Mesendoderm (in vitro differentiated cells): ENCODE measurements around the gene FGF22.

Experiments used
- DNase-seq: peaks from one replicate; pipeline ENCODE4 v3.0.0; 2013
- H2AK5ac ChIP-seq: 2 replicates; pipeline ENCODE4 v1.6.1; 2013; ENCODE audit warnings: low read length, inconsistent platforms
- H2BK120ac ChIP-seq: 2 replicates; pipeline ENCODE4 v1.6.1; 2013; ENCODE audit warnings: low read depth, mild to moderate bottlenecking, low read length, moderate library complexity, mixed read lengths
- H2BK15ac ChIP-seq: replicated peaks from 2 replicates; pipeline ENCODE4 v1.6.1; 2013; ENCODE audit warnings: low read depth, mild to moderate bottlenecking, moderate library complexity
- H2BK5ac ChIP-seq: 2 replicates; pipeline ENCODE4 v1.6.1; 2013; ENCODE audit warnings: low read length, inconsistent platforms
- H3K18ac ChIP-seq: 2 replicates; pipeline ENCODE4 v1.6.1; 2013; ENCODE audit warnings: mild to moderate bottlenecking, low read length, mixed read lengths
- H3K23ac ChIP-seq: one replicate; pipeline ENCODE4 v1.6.1; 2013; ENCODE audit warnings: low read length
- H3K27ac ChIP-seq: 2 replicates; pipeline ENCODE4 v1.5.1; 2013; ENCODE audit warnings: low read depth, mild to moderate bottlenecking, inconsistent platforms, low read length, moderate library complexity
- H3K27me3 ChIP-seq: 2 replicates; pipeline ENCODE4 v1.6.1; 2013; ENCODE audit warnings: low read length, control low read depth, mild to moderate bottlenecking, inconsistent platforms; ENCODE audit not compliant: insufficient read depth, poor library complexity
- H3K36me3 ChIP-seq: 2 replicates; pipeline ENCODE4 v1.6.1; 2013; ENCODE audit warnings: low read length, inconsistent platforms; ENCODE audit not compliant: control insufficient read depth, insufficient read depth
- H3K4ac ChIP-seq: one replicate; pipeline ENCODE4 v1.6.1; 2013; ENCODE audit warnings: low read depth, mild to moderate bottlenecking, low read length, moderate library complexity
- H3K4me1 ChIP-seq: 2 replicates; pipeline ENCODE4 v1.6.1; 2013; ENCODE audit warnings: low read depth, low read length, inconsistent platforms; ENCODE audit not compliant: control insufficient read depth
- H3K4me2 ChIP-seq: 2 replicates; pipeline ENCODE4 v1.6.1; 2013; ENCODE audit warnings: low read length
- H3K4me3 ChIP-seq: 2 replicates; pipeline ENCODE4 v1.5.1; 2013; ENCODE audit warnings: mild to moderate bottlenecking, low read length
- H3K56ac ChIP-seq: one replicate; pipeline ENCODE4 v1.6.1; 2013; ENCODE audit warnings: low read length
- H3K79me1 ChIP-seq: 2 replicates; pipeline ENCODE4 v1.6.1; 2013; ENCODE audit warnings: low read length, inconsistent platforms
- H3K79me2 ChIP-seq: 2 replicates; pipeline ENCODE4 v1.6.1; 2013; ENCODE audit warnings: mild to moderate bottlenecking, low read length; ENCODE audit not compliant: control insufficient read depth, insufficient read depth
- H3K9ac ChIP-seq: 2 replicates; pipeline ENCODE4 v1.6.1; 2013; ENCODE audit warnings: low read length, inconsistent platforms
- H4K5ac ChIP-seq: one replicate; pipeline ENCODE4 v1.6.1; 2013; ENCODE audit warnings: low read length
- H4K8ac ChIP-seq: one replicate; pipeline ENCODE4 v1.6.1; 2013; ENCODE audit warnings: low read depth, mild to moderate bottlenecking, control low read depth, low read length, moderate library complexity
- WGBS: extraction: QIAGEN DNeasy Blood & Tissue Kit; methylation state at CpG from one replicate; pipeline ENCODE4 v1.1.7; 2013; ENCODE audit warnings: low lambda C conversion rate, missing lambda C conversion rate; ENCODE audit not compliant: insufficient coverage; ENCODE audit errors: extremely low coverage; 5-methylcytosine and 5-hydroxymethylcytosine counted together

The FGF22 gene

DNA sequence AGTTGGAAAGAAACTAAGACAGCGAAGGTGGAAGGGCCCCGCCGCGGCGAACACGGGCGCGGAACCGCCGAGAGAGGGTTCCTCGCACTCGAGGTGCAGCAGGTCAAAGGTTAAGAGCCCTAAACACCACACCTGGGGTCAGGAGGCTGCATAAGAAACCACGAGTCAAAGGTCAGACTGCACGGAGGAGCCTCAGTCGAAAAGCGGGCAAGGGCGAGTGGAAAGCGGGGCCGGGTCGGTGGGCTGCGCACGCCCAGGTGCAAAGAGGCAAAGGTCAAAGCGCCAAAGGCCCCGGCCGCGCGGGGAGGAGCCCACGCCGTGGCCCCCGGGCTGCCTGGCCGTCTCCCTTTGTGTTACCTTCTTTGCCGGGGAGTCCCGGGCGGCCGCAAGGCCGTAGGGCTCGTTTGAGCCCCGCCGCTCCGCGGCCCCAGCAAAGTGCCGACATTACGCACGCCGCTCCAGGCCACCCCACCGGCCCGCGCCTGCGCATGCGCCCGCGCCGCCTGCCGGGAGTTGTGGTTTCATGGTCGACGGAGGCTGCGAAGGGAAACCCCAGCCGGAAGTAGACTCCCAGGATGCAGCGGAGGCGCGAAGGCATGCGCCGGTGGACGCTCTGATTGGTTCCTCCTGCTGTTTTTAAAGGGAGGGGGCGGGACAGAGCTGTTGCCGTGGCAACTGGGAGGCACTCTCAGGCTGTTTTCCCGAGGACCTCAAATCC lies 6.5 kb upstream of the FGF22 start, which contains the start of gene POLRMT:
TSS of gene POLRMT (minus strand) at position 470 of the 718 bp plus-strand sequence. CDS start at position 445, 25 bp downstream.
- peak; percentile 99 for DNase-seq
- Histone ChIP-seq H2BK120ac (no peak within 1 kb of the TSS), H4K8ac (no peak within 1 kb of the TSS), H3K56ac (peak within 1 kb of the TSS; percentile 99), H3K36me3 (no peaks in the 10 kb centered on the region), H3K4me2 (peak within 1 kb of the TSS; percentile 96), H3K79me2 (peaks cover 7% of the 10 kb centered on the region), H3K4me3 (peak within 1 kb of the TSS; percentile 99), H2BK15ac (no peak within 1 kb of the TSS), H2AK5ac (no peak within 1 kb of the TSS), H3K4me1 (peaks cover 3% of the 10 kb centered on the region), H3K9ac (peak within 1 kb of the TSS; percentile 97), H3K27me3 (no peaks in the 10 kb centered on the region), H3K23ac (no peak within 1 kb of the TSS), H3K4ac (peak within 1 kb of the TSS; percentile 70), H3K27ac (no peak within 1 kb of the TSS), H3K79me1 (peaks cover 4% of the 10 kb centered on the region), H3K18ac (peak within 1 kb of the TSS; percentile 78), H4K5ac (no peak within 1 kb of the TSS), H2BK5ac (no peak within 1 kb of the TSS)
- WGBS, result no CpG with 5 or more reads among the region's 67 CpGs

DNA sequence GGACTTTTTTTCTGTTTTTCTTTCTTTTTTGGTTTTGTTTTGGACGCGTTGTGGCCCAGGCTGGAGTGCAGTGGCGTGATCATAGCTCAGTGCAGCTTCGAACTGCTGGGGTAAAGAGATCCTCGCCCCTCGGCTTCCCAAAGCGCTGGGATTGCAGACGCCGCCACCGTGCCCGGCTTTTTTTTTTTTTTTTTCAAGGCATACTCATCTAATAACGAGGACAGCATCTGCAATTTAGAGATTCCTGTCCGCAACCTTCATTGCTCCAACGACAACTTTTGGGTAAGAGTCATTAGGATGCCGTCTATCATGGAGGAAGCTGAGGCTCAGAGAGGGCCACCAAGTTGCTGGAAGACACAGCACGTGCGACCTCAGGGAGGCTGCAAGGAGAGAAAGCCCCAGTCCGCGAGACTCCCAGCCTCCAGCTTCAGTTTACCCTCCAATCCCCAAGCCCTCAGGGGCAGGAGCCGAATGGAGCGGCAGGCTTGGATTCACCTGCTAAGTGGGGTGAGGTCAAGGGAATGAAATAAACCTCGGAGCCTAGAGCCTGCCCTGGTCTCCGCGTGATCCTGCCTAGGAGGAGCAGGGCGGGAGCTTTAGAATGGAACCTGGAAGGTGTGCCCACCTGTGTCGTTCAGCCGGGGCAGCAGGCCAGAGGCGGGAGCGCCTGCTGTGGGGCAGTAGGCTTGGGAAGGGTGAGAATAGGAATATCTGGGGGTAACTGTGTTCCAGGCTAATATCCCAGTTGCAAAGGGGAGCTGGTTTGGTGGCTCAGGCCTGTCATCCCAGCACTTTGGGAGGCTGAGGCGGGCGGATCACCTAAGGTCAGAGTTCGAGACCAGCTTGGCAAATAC lies 5.7 kb upstream of the FGF22 start:
- peak overlapping the region; percentile 93 for H3K9ac ChIP-seq
- H3K18ac ChIP-seq, result no peak overlapping the region
- peak overlapping the region; percentile 82 for H3K4me3 ChIP-seq
- no peaks in the 10 kb centered on the region for H3K27me3 ChIP-seq
- no CpG with 5 or more reads among the region's 32 CpGs for WGBS
- H3K23ac ChIP-seq, result no peak overlapping the region
- peak overlapping the region; percentile 96 for H3K4me2 ChIP-seq
- peaks cover 7% of the 10 kb centered on the region for H3K79me2 ChIP-seq
- no peak overlapping the region for H3K4ac ChIP-seq
- no peak overlapping the region for H3K27ac ChIP-seq
- no peaks in the 10 kb centered on the region for H3K36me3 ChIP-seq
- H4K8ac ChIP-seq, result no peak overlapping the region
- H3K79me1 ChIP-seq, result peaks cover 4% of the 10 kb centered on the region
- no peak overlapping the region for H4K5ac ChIP-seq
- DNase-seq, result peak; percentile 34
- H2AK5ac ChIP-seq, result no peak overlapping the region
- H2BK5ac ChIP-seq, result no peak overlapping the region
- no peak overlapping the region for H2BK15ac ChIP-seq
- peak overlapping the region; percentile 92 for H3K56ac ChIP-seq
- H2BK120ac ChIP-seq, result no peak overlapping the region
- peaks cover 3% of the 10 kb centered on the region for H3K4me1 ChIP-seq

DNA sequence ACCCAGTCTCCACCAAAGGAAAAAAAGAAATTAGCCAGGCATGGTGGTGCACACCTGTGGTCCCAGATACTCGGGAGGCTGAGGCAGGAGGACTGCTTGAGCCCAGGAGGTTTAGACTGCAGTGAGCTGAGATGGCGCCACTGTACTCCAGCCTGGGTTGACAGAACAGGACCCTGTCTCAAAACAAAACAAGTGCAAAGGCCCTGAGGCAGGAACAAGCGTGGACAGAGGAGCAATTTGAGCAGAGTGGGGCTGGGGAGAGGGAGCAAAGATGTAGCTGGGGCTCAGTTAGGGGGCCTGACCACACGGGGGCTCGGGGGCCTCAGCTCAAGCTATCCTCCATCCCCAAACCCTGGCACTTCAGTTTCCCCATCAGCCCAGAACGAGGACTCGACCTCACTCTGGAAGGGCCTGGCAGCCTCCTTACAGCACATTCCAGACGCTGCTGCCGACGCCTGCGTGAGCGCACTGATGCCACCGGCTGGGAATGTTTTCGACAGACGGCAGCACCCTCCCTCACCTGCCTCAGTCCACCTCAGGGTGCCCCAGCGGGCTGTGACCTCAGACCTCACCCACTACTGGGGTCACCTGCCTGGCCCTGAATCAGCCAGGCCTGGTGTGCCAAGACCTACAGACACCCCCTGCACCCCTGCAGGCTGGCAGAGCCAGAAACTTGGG lies 4.6 kb upstream of the FGF22 start:
- no peak overlapping the region for H3K9ac ChIP-seq
- H3K36me3 ChIP-seq, result no peaks in the 10 kb centered on the region
- no peak overlapping the region for H3K27ac ChIP-seq
- no peak overlapping the region for H2AK5ac ChIP-seq
- no CpG with 5 or more reads among the region's 16 CpGs for WGBS
- no peak overlapping the region for H3K23ac ChIP-seq
- H4K8ac ChIP-seq, result no peak overlapping the region
- peaks cover 4% of the 10 kb centered on the region for H3K79me1 ChIP-seq
- no peak overlapping the region for H3K4ac ChIP-seq
- peaks cover 7% of the 10 kb centered on the region for H3K79me2 ChIP-seq
- H3K27me3 ChIP-seq, result no peaks in the 10 kb centered on the region
- no peak overlapping the region for H2BK5ac ChIP-seq
- H2BK120ac ChIP-seq, result no peak overlapping the region
- peak; percentile 48 for DNase-seq
- no peak overlapping the region for H3K4me3 ChIP-seq
- H3K18ac ChIP-seq, result no peak overlapping the region
- H4K5ac ChIP-seq, result no peak overlapping the region
- no peak overlapping the region for H3K56ac ChIP-seq
- peaks cover 3% of the 10 kb centered on the region for H3K4me1 ChIP-seq
- H2BK15ac ChIP-seq, result no peak overlapping the region
- no peak overlapping the region for H3K4me2 ChIP-seq

DNA sequence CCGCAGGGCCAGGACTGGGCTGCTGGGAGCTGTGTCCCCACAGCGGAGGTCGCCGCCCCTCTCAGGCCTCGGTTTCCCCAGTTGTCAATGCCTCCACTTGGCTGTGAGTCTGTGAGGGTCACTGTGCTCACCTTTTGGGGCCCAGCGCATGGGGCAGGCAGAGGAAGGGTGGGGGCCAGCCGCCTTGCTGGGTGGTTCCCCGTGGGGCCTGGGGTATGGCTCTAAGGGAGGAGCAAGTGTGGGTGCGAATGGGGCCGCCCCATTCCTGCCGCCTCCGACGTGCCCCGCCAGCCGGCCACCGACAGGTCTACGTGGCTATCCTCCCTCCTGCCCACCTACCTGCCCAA lies 800 bp upstream of the FGF22 start:
- peaks cover 2% of the 10 kb centered on the region for H3K79me1 ChIP-seq
- DNase-seq, result no peak
- no CpG with 5 or more reads among the region's 17 CpGs for WGBS
- H3K4me2 ChIP-seq, result no peak overlapping the region
- no peak overlapping the region for H3K23ac ChIP-seq
- no peak overlapping the region for H3K4me3 ChIP-seq
- no peak overlapping the region for H3K4ac ChIP-seq
- peak overlapping the region; percentile 25 for H3K56ac ChIP-seq
- no peak overlapping the region for H2BK5ac ChIP-seq
- peaks cover 2% of the 10 kb centered on the region for H3K79me2 ChIP-seq
- no peak overlapping the region for H4K5ac ChIP-seq
- no peaks in the 10 kb centered on the region for H3K27me3 ChIP-seq
- no peak overlapping the region for H3K9ac ChIP-seq
- no peaks in the 10 kb centered on the region for H3K36me3 ChIP-seq
- no peak overlapping the region for H2BK120ac ChIP-seq
- no peak overlapping the region for H3K27ac ChIP-seq
- H4K8ac ChIP-seq, result no peak overlapping the region
- H2BK15ac ChIP-seq, result no peak overlapping the region
- no peak overlapping the region for H3K18ac ChIP-seq
- H2AK5ac ChIP-seq, result no peak overlapping the region
- peaks cover 3% of the 10 kb centered on the region for H3K4me1 ChIP-seq

DNA sequence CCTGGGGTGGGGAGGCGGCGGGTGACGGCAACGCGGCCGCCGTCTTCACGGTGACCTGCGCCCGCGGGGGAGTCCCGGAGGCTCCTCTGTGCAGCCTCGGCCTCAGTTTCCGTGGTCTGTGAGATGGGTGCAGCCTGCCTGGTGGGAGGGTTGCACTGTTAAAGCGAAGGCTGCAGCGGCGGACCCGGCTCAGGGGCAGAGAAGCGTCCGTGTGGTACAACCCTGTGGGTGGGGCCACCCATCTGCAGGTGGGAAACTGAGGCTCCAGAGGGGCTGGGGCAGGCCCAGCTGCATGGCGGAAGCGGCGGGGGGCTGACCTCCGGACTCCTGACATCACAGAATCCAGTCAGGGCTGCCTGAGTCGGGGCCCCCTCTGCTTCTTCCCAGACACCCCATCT lies 481 bp downstream of the FGF22 start:
- Histone ChIP-seq H2BK120ac (no peak overlapping the region), H2BK5ac (no peak overlapping the region), H3K36me3 (no peaks in the 10 kb centered on the region), H3K79me1 (no peaks in the 10 kb centered on the region), H3K79me2 (no peaks in the 10 kb centered on the region), H3K9ac (no peak overlapping the region), H3K4me3 (no peak overlapping the region), H3K18ac (no peak overlapping the region), H3K4me1 (no peaks in the 10 kb centered on the region), H4K8ac (no peak overlapping the region), H3K23ac (no peak overlapping the region), H3K27me3 (no peaks in the 10 kb centered on the region), H2AK5ac (no peak overlapping the region), H2BK15ac (no peak overlapping the region), H3K4ac (no peak overlapping the region), H3K56ac (no peak overlapping the region), H3K27ac (no peak overlapping the region), H4K5ac (no peak overlapping the region), H3K4me2 (no peak overlapping the region)
- no peak for DNase-seq
- WGBS, result no CpG with 5 or more reads among the region's 25 CpGs
